Measurements from ENCODE around the gene WDR89.
"Not testable (repeated sequence)": the region's sequence is repeated elsewhere in the genome, so short reads cannot be mapped to it uniquely, and the experiment has no call there.

Gene WDR89

DNA sequence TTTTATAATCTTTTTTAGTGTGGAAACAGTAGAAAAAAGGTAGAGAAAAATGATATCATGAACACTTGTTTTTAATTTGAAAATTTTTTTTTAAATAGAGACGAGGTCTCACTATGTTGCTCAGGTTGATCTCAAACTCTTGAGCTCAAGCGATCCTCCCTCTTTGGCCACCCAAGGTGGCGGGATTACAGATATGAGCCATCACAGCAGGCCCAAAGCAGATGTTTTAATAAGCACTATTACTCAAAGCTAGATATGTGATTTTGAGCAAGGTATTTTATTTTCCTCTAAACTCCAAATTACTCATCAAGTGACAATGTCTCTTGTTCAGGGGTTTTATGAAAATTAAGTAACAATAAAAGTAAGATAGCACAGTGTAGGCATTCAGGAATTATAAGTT, 10.7 kb upstream of the WDR89 start:
- DNase-seq, result no peak

GRCh38 chr14:63650256-63650952, 8.7 kb upstream of the WDR89 start:
- no peak for DNase-seq

- DNase-seq, result no peak
Measured at GRCh38 chr14:63647696-63648410, 6.2 kb upstream of the WDR89 start.

GRCh38 chr14:63644741-63645140, 3.1 kb upstream of the WDR89 start:
- DNase-seq, result no peak

- no peak for DNase-seq
Measured at GRCh38 chr14:63642656-63643382, 1.1 kb upstream of the WDR89 start.

DNA sequence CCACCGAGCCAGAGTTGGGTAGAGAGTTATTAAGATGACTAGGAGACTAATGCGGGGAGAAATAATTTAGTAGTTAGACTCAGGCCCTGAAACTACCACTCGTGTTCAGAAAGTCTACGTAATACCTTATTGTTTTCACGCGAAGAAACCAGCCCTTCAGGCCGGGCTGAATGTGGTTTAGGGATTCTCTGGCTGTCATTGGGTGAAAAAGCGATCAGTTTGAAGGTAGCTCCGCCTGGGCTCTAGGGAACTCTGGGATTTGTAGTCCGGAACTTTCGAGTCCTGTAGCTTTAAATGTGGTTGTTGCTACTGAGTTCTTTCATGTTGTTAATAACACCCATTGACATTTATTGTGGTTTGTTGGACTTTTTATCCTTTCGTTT, 549 bp upstream of the WDR89 start:
- no peak for DNase-seq

DNA sequence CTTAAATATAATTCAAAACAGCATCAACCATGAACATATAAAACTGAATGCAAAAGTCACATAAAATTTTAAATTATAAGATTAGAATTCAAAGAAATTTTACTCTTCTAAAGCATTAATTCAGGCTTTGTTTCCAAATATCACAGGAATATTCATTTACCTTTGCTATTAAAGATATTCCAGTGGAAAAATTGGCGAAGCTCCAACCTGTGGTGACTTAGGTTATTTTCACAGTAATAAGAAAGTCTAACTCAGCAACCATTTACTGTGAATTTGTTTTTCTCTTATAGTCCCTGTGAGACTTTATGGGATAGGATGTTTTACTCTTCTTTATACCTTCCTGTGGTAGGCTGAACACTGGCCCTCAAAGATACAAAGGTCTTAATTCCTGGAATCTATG, 3.2 kb downstream of the WDR89 start:
- no peak for DNase-seq

- DNase-seq, result not testable (repeated sequence)
Measured at GRCh38 chr14:63636094-63636635, 5.5 kb downstream of the WDR89 start.

DNA sequence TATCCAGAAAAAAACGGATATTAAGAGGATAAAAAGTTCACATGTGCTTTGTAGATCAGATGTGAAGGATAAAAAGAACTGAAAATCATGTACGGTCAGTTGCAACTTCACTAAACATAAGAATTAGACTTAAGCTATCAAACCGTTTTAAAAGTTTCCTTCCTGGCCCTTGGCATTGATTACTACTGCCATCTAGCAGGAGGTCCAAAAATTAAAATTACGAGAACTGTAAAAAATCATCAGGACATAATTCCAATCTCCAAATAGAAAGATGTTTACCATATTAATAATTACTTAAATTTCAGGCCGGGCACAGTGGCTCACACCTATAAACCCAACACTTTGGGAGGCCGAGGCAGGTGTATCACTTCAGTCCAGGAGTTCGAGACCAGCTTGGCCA, 7.9 kb downstream of the WDR89 start:
- DNase-seq, result no peak

- DNase-seq, result no peak
Measured at GRCh38 chr14:63632932-63633514, 8.6 kb downstream of the WDR89 start.

- DNase-seq, result no peak
Measured at GRCh38 chr14:63624701-63625100, 17.0 kb downstream of the WDR89 start.

- DNase-seq, result no peak
Measured at GRCh38 chr14:63624203-63624602, 17.5 kb downstream of the WDR89 start.

DNA sequence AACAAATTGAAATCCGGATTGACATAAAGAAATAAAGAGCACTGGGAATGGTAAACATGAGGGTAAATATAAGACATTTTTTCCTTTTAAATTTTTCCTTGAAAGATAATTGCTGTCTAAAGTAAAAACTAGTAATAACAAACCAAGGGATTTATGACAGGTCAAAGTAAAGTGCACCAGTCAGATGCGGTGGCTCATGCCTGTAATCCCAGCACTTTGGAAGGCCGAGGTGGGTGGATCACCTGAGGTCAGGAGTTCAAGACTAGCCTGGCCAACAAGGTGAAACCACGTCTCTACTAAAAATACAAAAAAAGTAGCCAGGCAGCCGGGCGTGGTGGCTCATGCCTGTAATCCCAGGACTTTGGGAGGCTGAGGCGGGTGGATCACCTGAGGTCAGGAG, 19.7 kb downstream of the WDR89 start:
- not testable (repeated sequence) for DNase-seq

GRCh38 chr14:63616015-63616414, 25.7 kb downstream of the WDR89 start:
- DNase-seq, result no peak

DNA sequence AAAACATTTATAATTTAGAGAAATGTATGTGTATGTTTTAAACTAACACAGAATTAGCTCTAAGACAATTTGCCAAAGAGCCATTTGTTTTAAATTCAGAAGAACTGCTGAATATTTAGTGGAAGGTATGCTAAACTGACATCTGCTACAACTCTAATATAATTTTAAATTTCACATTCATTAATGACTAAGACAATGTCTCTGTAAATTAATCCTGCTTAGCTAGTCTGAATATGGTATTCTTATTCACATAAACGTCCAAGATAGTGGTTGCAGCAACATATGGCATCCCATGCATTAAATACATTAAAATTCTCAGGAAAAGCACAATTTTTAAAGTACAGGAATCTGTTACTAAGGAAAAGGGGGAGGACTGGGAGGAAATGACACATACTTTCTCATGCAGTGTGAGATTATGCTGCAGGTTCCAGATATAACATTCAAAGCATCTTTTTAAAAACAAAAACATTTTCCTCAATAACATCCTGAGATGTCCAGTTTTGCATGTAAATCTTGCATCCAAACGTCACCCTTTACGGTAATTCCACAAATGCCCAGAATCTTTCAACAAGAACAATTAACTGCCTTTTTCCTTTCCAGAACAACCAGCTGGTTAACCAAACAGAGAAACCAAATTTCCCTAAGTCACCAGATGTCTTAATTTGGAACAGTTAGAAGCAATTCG, 26.9 kb downstream of the WDR89 start:
- DNase-seq, result no peak

GRCh38 chr14:63611078-63611477, 30.6 kb downstream of the WDR89 start:
- DNase-seq, result no peak

- no peak for DNase-seq
Measured at GRCh38 chr14:63605041-63605532, 36.6 kb downstream of the WDR89 start.

GRCh38 chr14:63604626-63605025, 37.0 kb downstream of the WDR89 start:
- DNase-seq, result no peak

DNA sequence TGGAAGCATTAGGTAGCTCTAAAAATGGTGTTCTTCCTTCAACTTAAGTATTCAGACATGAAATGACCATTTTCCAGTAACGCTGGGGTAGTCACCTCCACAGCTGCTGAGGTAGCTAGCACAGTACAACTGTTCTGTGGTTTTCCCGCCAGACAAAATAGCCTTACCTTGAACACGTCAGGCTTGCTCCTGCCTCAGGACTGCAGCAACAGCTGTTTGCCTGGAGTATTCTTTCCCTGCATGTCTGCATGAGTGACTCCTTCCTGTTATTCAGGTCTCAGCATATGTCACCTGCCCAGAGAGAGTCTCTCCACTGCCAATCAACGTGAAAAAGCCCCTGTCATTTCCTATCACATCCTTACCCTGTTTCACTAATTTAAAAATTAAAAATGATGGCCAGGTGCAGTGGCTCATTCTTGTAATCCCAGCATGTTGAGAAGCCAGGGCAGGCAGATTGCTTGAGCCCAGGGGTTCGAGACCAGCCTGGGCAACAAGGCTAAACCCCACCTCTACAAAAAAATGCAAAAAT, 37.9 kb downstream of the WDR89 start:
- DNase-seq, result no peak

DNA sequence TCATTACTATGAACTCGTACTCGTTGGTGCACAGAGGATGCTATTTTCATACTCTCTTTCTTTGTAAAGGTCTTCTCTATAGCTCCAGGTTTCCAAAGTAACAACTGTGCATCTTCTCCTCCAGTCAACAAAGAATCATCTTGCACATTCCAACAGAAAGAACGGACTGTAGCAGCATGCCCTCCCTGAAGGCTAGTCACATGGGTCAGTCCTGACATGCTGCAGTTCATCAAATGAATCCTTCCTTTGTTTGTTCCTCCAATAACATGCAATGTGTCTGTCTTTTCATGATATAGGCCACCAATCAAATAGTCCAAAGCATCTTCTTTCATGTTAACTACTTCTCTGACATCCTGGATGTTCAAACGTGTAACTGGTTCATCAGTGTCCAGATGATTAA, 42.9 kb downstream of the WDR89 start:
- DNase-seq, result no peak

DNA sequence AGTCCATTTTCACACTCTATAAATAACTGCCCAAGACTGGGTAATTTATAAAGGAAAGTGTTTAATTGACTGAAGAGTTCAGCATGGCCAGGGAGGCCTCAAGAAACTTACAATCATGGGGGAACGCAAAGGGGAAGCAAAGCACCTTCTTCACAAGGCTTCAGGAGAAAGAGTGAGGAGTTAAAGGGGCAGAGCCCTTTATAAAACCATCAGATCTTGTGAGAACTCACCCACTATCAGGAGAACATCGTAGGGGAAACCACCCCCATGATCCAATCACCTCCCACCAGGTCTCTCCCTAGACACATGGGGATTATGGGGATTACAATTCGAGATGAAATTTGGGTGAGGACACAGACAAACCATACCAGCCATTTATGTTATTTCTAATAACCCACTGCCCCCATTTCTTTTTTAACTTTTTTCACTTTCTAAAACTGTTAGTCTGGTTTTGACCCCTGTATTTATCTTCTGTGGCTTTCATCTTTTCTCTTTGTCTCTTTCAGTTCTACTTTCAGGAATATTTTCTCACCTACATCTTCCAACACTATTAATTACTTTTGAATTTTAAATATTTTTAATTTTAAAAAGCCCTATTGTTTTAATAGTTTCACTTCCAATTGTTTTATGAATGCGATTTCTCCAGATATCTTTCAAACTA, 44.5 kb downstream of the WDR89 start:
- DNase-seq, result no peak

Data from cortex of kidney (tissue), 1 donor.